Osteocyte (in vitro differentiated cells): ENCODE measurements around the gene SLC22A17. TPM values are rescaled to one million over a fixed set of nuclear protein-coding genes. Genes with fewer than 3 reads are reported as not detected.
A peak's percentile ranks its signal among the peaks of the same experiment; 100 is the strongest.

ENCODE experiments used
- DNase-seq: peaks from one replicate; pipeline ENCODE4 v3.0.0; 2021; ENCODE audit warnings: mixed read lengths; ENCODE audit not compliant: unreplicated experiment; ENCODE audit errors: extremely low spot score
- H3K27ac Mint-ChIP-seq: one replicate; pipeline ENCODE4 v1.8.0; 2021; ENCODE audit warnings: mild to moderate bottlenecking, mixed read lengths; ENCODE audit not compliant: unreplicated experiment
- H3K27me3 Mint-ChIP-seq: one replicate; pipeline ENCODE4 v1.8.0; 2021; ENCODE audit warnings: mixed read lengths; ENCODE audit not compliant: unreplicated experiment
- H3K36me3 Mint-ChIP-seq: one replicate; pipeline ENCODE4 v1.8.0; 2021; ENCODE audit warnings: mixed read lengths; ENCODE audit not compliant: unreplicated experiment
- H3K4me1 Mint-ChIP-seq: one replicate; pipeline ENCODE4 v1.8.0; 2021; ENCODE audit warnings: mixed read lengths; ENCODE audit not compliant: unreplicated experiment
- H3K4me3 Mint-ChIP-seq: one replicate; pipeline ENCODE4 v1.8.0; 2021; ENCODE audit warnings: mild to moderate bottlenecking, moderate library complexity, mixed read lengths; ENCODE audit not compliant: unreplicated experiment
- H3K9me3 Mint-ChIP-seq: one replicate; pipeline ENCODE4 v1.8.0; 2021; ENCODE audit warnings: mixed read lengths; ENCODE audit not compliant: unreplicated experiment
- CTCF ChIP-seq: fragments of 200-600 bp; sonication (generic); IDR thresholded peaks from 2 replicates; pipeline ENCODE4 v1.5.0; 2021; ENCODE audit warnings: antibody characterized with exemption, mild to moderate bottlenecking, moderate library complexity
- total RNA-seq: library from RNA; stranded (reverse); gene quantifications from 2 replicates; pipeline ENCODE4 v1.2.1, GENCODE V29; 2021

Gene SLC22A17
- total RNA-seq, 1 donor from 2014 or later, result 42.7 TPM

DNA sequence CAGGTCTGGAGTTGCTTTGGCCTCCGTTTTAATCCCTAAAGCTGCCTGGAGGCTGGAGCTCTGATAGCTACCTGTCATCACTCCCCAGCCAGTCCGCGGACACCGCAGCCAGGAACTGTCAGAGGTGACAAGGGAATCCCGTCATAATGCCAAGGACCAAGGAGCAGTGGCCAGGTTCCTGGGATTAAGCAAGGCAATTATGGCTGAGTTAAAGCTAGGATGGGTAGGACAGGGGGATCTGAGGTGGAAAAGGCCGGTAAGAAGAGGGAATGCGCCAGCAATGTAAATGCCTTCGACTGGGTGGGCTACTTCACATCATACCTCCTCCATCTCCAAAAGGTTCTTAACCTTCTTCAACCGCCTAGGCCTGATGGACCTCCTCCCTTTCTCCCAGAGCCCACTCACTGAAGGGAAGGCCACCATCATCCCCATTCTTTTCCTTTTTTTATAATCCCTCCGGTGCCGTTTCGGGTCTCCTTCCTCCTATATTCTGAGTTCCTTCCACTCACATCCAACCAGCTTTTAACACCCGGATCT lies 51.9 kb downstream of the SLC22A17 start:
- peak overlapping the region; percentile 100 for H3K27ac Mint-ChIP-seq
- peaks cover 23% of the 10 kb centered on the region for H3K4me1 Mint-ChIP-seq
- no peaks in the 10 kb centered on the region for H3K27me3 Mint-ChIP-seq
- peak overlapping the region; percentile 90 for H3K4me3 Mint-ChIP-seq
- H3K36me3 Mint-ChIP-seq, result no peaks in the 10 kb centered on the region
- H3K9me3 Mint-ChIP-seq, result no peaks in the 10 kb centered on the region
- DNase-seq, result no peak
- TF ChIP-seq CTCF, result no peak

- H3K36me3 Mint-ChIP-seq, result no peaks in the 10 kb centered on the region
- peak overlapping the region; percentile 100 for H3K27ac Mint-ChIP-seq
- H3K4me3 Mint-ChIP-seq, result peak overlapping the region; percentile 90
- H3K27me3 Mint-ChIP-seq, result no peaks in the 10 kb centered on the region
- peaks cover 24% of the 10 kb centered on the region for H3K4me1 Mint-ChIP-seq
- no peaks in the 10 kb centered on the region for H3K9me3 Mint-ChIP-seq
- no peak for TF ChIP-seq CTCF
- DNase-seq, result no peak
Observed at GRCh38 chr14:23299986-23300686, 52.6 kb downstream of the SLC22A17 start.

GRCh38 chr14:23299211-23299957 lies 53.3 kb downstream of the SLC22A17 start:
- no peak for DNase-seq
- H3K9me3 Mint-ChIP-seq, result no peaks in the 10 kb centered on the region

GRCh38 chr14:23297611-23298277 lies 54.9 kb downstream of the SLC22A17 start:
- H3K4me3 Mint-ChIP-seq, result no peak overlapping the region
- DNase-seq, result no peak
- no peak overlapping the region for H3K27ac Mint-ChIP-seq
- no peak for TF ChIP-seq CTCF
- H3K9me3 Mint-ChIP-seq, result no peaks in the 10 kb centered on the region
- peaks cover 8% of the 10 kb centered on the region for H3K27me3 Mint-ChIP-seq
- H3K4me1 Mint-ChIP-seq, result peaks cover 22% of the 10 kb centered on the region
- no peaks in the 10 kb centered on the region for H3K36me3 Mint-ChIP-seq

More at GRCh38 chr14:23299211-23299957, 53.3 kb downstream of the SLC22A17 start:
- Mint-ChIP-seq H3K27ac (peak overlapping the region; percentile 100), H3K27me3 (no peaks in the 10 kb centered on the region), H3K4me3 (peak overlapping the region; percentile 90), H3K36me3 (no peaks in the 10 kb centered on the region), H3K4me1 (peaks cover 26% of the 10 kb centered on the region)
- peak; percentile 47 for TF ChIP-seq CTCF
